ENCODE results near the gene COMP.
"Not testable (repeated sequence)": the region's sequence is repeated elsewhere in the genome, so short reads cannot be mapped to it uniquely, and the experiment has no call there.

COMP gene

GRCh38 chr19:18746401-18747325 lies 44.4 kb downstream of the COMP start:
- DNase-seq (ENCODE audit: low read depth in 2 of 2), result no peak

- no peak for DNase-seq (ENCODE audit: low read depth in 2 of 2)
Observed at GRCh38 chr19:18745931-18746330, 45.2 kb downstream of the COMP start.

- DNase-seq (ENCODE audit: low read depth in 2 of 2), result no peak
Observed at GRCh38 chr19:18745012-18745735, 45.9 kb downstream of the COMP start.

- no peak for DNase-seq (ENCODE audit: low read depth in 2 of 2)
Observed at GRCh38 chr19:18743784-18744418, 47.2 kb downstream of the COMP start.

- no peak for DNase-seq (ENCODE audit: low read depth in 2 of 2)
Observed at GRCh38 chr19:18742838-18743783, 48.0 kb downstream of the COMP start.

GRCh38 chr19:18742324-18742723 lies 48.8 kb downstream of the COMP start:
- DNase-seq (ENCODE audit: low read depth in 2 of 2), result no peak

- DNase-seq (ENCODE audit: low read depth in 2 of 2), result no peak
Observed at GRCh38 chr19:18741124-18742121, 49.7 kb downstream of the COMP start.

GRCh38 chr19:18738961-18739690 lies 52.0 kb downstream of the COMP start:
- DNase-seq (ENCODE audit: low read depth in 2 of 2), result no peak

GRCh38 chr19:18737954-18738351 lies 53.2 kb downstream of the COMP start:
- no peak for DNase-seq (ENCODE audit: low read depth in 2 of 2)

- no peak for DNase-seq (ENCODE audit: low read depth in 2 of 2)
Observed at GRCh38 chr19:18737337-18737953, 53.7 kb downstream of the COMP start.

GRCh38 chr19:18736415-18737336 lies 54.4 kb downstream of the COMP start:
- no peak for DNase-seq (ENCODE audit: low read depth in 2 of 2)

- DNase-seq (ENCODE audit: low read depth in 2 of 2), result no peak
Observed at GRCh38 chr19:18735752-18736151, 55.4 kb downstream of the COMP start.

GRCh38 chr19:18735324-18735723 lies 55.8 kb downstream of the COMP start:
- DNase-seq (ENCODE audit: low read depth in 2 of 2), result no peak

GRCh38 chr19:18733762-18734332 lies 57.3 kb downstream of the COMP start:
- DNase-seq (ENCODE audit: low read depth in 2 of 2), result not testable (repeated sequence)

GRCh38 chr19:18733196-18733647 lies 57.9 kb downstream of the COMP start:
- no peak for DNase-seq (ENCODE audit: low read depth in 2 of 2)

Data from stimulated activated CD4-positive, alpha-beta T cell treated with anti-CD3 and anti-CD28 coated beads, Interleukin-12 subunit alpha, Interleukin-12 subunit beta, amount 100 ng/mL, for 24 hours (primary cell).